Epithelial cell of esophagus (primary cell): Measurements from ENCODE around the gene HELZ.
A peak's percentile ranks its signal among the peaks of the same experiment; 100 is the strongest.
"Not testable (repeated sequence)": the region's sequence is repeated elsewhere in the genome, so short reads cannot be mapped to it uniquely, and the experiment has no call there.

Experiments
- DNase-seq: peaks from one replicate; pipeline ENCODE4 v3.0.0; 2010; ENCODE audit warnings: low read depth
- H3K4me3 ChIP-seq: 2 replicates; pipeline ENCODE4 v1.5.1; 2011; ENCODE audit warnings: mild to moderate bottlenecking, low read length, control low read depth
- TF ChIP-seq, protein P1 (sequence below): IDR thresholded peaks from 2 replicates; pipeline ENCODE4 v1.5.1; 2011; ENCODE audit warnings: low read depth, mild to moderate bottlenecking, low read length, control low read depth, inconsistent platforms; ENCODE audit not compliant: insufficient read depth; ENCODE audit errors: missing control alignments

HELZ gene, protein sequence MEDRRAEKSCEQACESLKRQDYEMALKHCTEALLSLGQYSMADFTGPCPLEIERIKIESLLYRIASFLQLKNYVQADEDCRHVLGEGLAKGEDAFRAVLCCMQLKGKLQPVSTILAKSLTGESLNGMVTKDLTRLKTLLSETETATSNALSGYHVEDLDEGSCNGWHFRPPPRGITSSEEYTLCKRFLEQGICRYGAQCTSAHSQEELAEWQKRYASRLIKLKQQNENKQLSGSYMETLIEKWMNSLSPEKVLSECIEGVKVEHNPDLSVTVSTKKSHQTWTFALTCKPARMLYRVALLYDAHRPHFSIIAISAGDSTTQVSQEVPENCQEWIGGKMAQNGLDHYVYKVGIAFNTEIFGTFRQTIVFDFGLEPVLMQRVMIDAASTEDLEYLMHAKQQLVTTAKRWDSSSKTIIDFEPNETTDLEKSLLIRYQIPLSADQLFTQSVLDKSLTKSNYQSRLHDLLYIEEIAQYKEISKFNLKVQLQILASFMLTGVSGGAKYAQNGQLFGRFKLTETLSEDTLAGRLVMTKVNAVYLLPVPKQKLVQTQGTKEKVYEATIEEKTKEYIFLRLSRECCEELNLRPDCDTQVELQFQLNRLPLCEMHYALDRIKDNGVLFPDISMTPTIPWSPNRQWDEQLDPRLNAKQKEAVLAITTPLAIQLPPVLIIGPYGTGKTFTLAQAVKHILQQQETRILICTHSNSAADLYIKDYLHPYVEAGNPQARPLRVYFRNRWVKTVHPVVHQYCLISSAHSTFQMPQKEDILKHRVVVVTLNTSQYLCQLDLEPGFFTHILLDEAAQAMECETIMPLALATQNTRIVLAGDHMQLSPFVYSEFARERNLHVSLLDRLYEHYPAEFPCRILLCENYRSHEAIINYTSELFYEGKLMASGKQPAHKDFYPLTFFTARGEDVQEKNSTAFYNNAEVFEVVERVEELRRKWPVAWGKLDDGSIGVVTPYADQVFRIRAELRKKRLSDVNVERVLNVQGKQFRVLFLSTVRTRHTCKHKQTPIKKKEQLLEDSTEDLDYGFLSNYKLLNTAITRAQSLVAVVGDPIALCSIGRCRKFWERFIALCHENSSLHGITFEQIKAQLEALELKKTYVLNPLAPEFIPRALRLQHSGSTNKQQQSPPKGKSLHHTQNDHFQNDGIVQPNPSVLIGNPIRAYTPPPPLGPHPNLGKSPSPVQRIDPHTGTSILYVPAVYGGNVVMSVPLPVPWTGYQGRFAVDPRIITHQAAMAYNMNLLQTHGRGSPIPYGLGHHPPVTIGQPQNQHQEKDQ (N-terminal part only)

DNA sequence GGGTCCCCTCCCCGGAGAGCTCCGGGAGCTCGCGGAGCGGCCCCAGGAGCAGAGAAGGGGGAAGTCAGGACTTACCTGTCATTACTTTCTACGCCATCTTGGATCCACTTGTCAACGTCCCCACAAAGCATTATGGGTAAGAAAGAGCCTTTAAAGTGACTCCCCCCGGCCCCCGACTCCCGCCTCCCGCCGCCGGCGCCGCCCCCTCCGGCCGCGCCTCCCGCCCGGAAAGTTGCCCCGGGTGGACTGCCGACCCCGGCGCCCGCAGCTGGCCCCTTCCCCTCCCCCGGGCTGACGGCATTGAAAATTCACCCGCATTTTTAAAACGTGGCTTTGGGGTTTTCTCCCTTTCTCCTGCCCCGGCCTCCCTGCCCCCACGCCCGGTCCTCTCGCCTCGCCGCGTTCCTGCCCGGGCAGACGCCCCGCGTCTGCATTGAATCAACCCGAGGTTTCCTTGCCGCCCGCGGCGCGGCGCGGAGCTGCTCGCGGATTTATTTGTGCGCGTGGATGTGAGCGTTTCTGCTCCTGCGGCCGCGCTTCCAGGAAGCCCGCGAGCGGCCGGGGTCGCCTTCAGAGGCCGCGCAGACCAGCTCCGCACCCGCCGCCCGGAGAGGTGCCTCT lies at the start of gene HELZ:
TSS of gene HELZ (minus strand) at position 124 of the 621 bp plus-strand sequence. CDS start 26,392 bp downstream, outside the sequence.
- peak within 1 kb of the TSS; percentile 86 for H3K4me3 ChIP-seq
- DNase-seq, result peak; percentile 86
- TF ChIP-seq, protein P1, sequence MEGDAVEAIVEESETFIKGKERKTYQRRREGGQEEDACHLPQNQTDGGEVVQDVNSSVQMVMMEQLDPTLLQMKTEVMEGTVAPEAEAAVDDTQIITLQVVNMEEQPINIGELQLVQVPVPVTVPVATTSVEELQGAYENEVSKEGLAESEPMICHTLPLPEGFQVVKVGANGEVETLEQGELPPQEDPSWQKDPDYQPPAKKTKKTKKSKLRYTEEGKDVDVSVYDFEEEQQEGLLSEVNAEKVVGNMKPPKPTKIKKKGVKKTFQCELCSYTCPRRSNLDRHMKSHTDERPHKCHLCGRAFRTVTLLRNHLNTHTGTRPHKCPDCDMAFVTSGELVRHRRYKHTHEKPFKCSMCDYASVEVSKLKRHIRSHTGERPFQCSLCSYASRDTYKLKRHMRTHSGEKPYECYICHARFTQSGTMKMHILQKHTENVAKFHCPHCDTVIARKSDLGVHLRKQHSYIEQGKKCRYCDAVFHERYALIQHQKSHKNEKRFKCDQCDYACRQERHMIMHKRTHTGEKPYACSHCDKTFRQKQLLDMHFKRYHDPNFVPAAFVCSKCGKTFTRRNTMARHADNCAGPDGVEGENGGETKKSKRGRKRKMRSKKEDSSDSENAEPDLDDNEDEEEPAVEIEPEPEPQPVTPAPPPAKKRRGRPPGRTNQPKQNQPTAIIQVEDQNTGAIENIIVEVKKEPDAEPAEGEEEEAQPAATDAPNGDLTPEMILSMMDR, result no peak

DNA sequence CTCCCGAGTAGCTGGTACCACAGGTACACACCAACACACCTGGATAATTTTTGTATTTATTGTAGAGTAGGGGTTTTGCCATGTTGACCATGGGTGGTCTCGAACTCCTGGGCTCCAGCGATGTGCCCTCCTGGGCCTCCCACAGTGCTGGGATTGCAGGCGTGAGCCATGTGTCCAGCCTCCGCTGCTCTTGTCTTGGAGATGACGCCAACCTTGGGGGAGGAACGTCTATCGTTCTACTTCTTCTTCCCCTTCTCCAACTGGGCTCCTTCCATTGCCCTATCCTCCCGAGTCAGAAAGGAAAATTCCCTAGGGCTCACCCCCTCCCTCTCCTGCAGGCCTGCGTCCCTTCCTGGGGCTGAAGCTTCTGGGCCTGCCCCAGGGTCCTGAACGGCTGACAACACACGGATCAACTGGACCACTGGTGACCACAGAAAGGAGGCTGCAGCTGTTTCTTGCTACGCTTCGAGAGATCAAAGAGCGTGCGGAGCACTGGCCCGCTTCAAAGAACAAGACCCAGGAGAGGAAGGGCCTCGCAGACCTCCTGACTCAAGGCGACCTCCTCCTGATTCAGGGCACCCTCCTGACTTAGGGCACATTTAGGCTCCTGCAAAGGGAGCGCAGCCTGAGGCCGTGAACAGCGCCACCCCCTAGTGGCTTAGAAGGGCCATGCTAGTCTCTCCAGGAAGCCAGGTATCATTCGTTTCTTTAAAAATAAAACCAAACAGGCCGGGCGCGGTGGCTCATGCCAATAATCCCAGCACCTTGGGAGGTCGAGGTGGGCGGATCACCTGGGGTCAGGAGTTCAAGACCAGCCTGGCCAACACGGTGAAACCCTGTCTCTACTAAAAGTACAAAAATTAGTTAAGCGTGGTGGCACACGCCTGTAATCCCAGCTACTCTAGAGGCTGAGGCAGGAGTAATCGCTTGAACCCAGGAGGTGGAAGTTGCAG lies 48.5 kb upstream of the HELZ start:
- DNase-seq, result peak; percentile 61
- TF ChIP-seq, protein P1, result peak; percentile 72
- H3K4me3 ChIP-seq, result no peak overlapping the region

DNA sequence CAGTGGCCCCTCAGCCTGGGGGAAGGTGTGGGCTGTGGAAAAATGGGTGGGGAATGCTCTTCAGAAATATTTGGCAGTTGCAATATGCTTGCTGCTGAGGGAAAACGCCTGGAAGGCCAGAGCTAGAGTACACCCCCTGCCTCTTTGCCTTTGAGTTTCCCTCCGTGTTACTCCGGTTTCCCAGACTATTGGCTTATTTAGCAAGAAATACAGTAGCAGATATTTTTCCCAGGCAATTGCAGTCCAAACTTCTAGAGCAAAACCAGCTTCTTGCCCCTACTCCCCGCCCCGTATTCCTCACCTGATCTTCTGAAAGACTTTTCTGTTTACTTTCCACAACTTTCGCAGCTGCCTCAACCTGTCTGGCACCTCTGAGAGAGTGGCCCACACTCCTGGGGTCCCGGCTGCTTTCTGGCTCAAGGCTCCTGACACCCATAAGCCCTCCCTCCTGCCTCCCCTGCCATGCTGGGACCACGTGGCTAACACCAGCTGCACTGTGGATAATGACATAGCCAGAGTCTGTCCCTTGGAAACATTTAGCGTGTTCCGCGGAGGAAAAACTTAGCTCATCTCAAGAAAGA lies 45.8 kb upstream of the HELZ start:
- no peak overlapping the region for H3K4me3 ChIP-seq
- TF ChIP-seq, protein P1, result no peak
- peak; percentile 13 for DNase-seq

DNA sequence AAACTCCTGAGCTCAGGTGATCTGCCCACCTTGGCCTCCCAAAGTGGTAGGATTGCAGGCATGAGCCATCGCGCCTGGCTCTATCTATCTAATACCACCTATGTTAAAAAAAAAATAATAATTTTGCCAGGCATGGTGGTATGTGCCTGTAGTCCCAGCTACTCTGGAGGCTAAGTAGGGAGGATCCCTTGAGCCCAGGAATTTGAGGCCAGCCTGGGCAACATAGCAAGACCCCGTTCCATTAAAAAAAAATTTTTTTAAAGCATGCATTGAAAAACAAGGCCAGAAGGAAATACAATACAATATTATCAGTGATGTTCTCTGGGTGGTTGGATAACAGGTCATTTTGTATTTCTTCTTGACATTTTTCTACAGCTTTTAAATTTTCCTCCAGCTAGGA lies 45.2 kb upstream of the HELZ start:
- DNase-seq, result no peak
- H3K4me3 ChIP-seq, result no peak overlapping the region
- TF ChIP-seq, protein P1, result no peak

DNA sequence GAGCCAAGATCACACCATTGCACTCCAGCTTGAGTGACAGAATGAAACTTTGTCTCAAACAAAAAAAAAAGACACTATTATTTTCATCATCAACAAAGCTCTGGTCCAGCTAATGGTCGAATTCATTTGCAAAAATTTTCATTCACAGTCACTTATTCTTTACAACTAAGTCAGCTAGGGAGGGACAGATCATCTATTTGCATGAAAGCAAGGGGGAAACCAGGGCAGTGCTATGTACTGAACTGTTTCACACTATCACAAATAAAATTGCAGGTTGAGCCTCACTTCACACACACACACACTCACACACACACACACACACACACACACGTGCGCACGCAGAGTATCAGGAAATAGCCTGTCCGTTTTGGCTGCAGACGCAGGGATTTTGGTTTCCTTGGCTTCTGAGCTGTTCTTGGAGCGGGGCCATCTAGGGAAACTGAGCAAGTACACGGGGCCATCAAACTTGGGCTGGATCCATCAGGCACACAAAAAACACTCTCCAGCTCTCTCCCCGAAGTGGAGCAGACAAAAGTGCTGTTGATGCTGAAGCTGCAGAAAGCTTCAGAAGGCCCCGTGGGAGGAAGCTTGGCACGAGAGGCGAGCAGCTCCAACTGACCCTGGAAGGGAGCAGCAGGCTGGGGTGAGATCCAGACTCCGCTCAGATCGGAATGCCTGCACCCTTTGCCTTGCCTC lies 44.3 kb upstream of the HELZ start:
- TF ChIP-seq, protein P1, result no peak
- H3K4me3 ChIP-seq, result no peak overlapping the region
- no peak for DNase-seq

DNA sequence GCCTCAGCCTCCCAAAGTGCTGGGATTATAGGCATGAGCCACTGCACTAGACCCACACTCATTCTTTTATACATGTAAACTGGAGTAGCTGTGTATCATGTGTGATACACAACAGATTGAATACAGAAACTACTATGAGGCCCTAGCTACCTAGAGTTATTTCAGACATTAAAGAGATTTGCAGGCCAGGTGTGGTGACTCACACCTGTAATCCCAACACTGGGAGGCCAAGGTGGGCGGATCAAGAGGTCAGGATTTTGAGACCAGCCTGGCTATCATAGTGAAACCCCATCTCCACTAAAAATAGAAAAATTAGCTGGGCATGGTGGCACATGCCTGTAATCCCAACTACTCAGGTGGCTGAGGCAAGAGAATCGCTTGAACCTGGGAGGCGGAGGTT lies 41.8 kb upstream of the HELZ start:
- not testable (repeated sequence) for H3K4me3 ChIP-seq, DNase-seq
